Activated T-helper 2 cell treated with anti-CD3 and anti-CD28 coated beads, Interferon-gamma antibody, Interleukin-2, Interleukin-4, amounts not matched to agents 10 μg/mL and 5 μg/mL and 100 μg/mL, durations not matched to agents 14 hours and 24 hours and 36 hours (primary cell): ENCODE measurements around the gene PI4KB. TPM values are rescaled to one million over a fixed set of nuclear protein-coding genes. Genes with fewer than 3 reads are reported as not detected.

Experiments
- DNase-seq: peaks from one replicate; pipeline ENCODE4 v3.0.0; 2021; ENCODE audit warnings: low spot score
- H3K27ac Mint-ChIP-seq: one replicate; pipeline ENCODE4 v1.8.0; 2021; ENCODE audit warnings: mixed read lengths
- H3K27me3 Mint-ChIP-seq: one replicate; pipeline ENCODE4 v1.8.0; 2021; ENCODE audit warnings: low read depth, mixed read lengths
- H3K36me3 Mint-ChIP-seq: one replicate; pipeline ENCODE4 v1.8.0; 2021; ENCODE audit warnings: low read depth, mixed read lengths
- H3K4me1 Mint-ChIP-seq: one replicate; pipeline ENCODE4 v1.8.0; 2021; ENCODE audit warnings: low read depth, mixed read lengths
- H3K4me3 Mint-ChIP-seq: one replicate; pipeline ENCODE4 v1.8.0; 2021; ENCODE audit warnings: low read depth, mild to moderate bottlenecking, moderate library complexity, mixed read lengths
- H3K9me3 Mint-ChIP-seq: one replicate; pipeline ENCODE4 v1.8.0; 2021; ENCODE audit warnings: mixed read lengths
- intact Hi-C: fragments of 100-400 bp; cut with micrococcal nuclease; formaldehyde crosslinking; loops from one replicate; pipeline ENCODE4 v1.15.1; 2023
- total RNA-seq: library from RNA; stranded (reverse); gene quantifications from 2 replicates; pipeline ENCODE4 v1.2.3, GENCODE V29; 2022

PI4KB gene
- total RNA-seq, 1 donor from 2014 or later = 53.6 TPM

- Mint-ChIP-seq H3K27ac (no peak overlapping the region), H3K27me3 (no peaks in the 10 kb centered on the region), H3K9me3 (no peaks in the 10 kb centered on the region), H3K4me3 (no peak overlapping the region), H3K36me3 (peaks cover 45% of the 10 kb centered on the region), H3K4me1 (peaks cover 12% of the 10 kb centered on the region)
- intact Hi-C loops = loop anchor here (1.0 to 10.0 kb wide), 3 partner anchors 56 to 247 kb away; partner anchors contain the start of genes GABPB2, MINDY1 and PRUNE1
- DNase-seq = peak; percentile 44
Measured at GRCh38 chr1:151251656-151252470, 75.4 kb downstream of the PI4KB start.

GRCh38 chr1:151246786-151247185, 80.4 kb downstream of the PI4KB start:
- H3K27me3 Mint-ChIP-seq = no peaks in the 10 kb centered on the region
- no peak for DNase-seq
- peaks cover 78% of the 10 kb centered on the region for H3K36me3 Mint-ChIP-seq
- H3K27ac Mint-ChIP-seq = no peak overlapping the region
- intact Hi-C loops = no loop called here
- H3K9me3 Mint-ChIP-seq = no peaks in the 10 kb centered on the region
- H3K4me1 Mint-ChIP-seq = no peaks in the 10 kb centered on the region
- H3K4me3 Mint-ChIP-seq = no peak overlapping the region

GRCh38 chr1:151243683-151244216, 83.5 kb downstream of the PI4KB start:
- no peak for DNase-seq
- intact Hi-C loops = no loop called here
- peaks cover 76% of the 10 kb centered on the region for H3K36me3 Mint-ChIP-seq
- no peaks in the 10 kb centered on the region for H3K9me3 Mint-ChIP-seq
- no peaks in the 10 kb centered on the region for H3K4me1 Mint-ChIP-seq
- no peak overlapping the region for H3K4me3 Mint-ChIP-seq
- no peak overlapping the region for H3K27ac Mint-ChIP-seq
- H3K27me3 Mint-ChIP-seq = no peaks in the 10 kb centered on the region

GRCh38 chr1:151242442-151242841, 84.8 kb downstream of the PI4KB start:
- H3K36me3 Mint-ChIP-seq = peaks cover 74% of the 10 kb centered on the region
- H3K4me3 Mint-ChIP-seq = no peak overlapping the region
- H3K9me3 Mint-ChIP-seq = no peaks in the 10 kb centered on the region
- peaks cover 5% of the 10 kb centered on the region for H3K4me1 Mint-ChIP-seq
- H3K27me3 Mint-ChIP-seq = no peaks in the 10 kb centered on the region
- no peak overlapping the region for H3K27ac Mint-ChIP-seq
- intact Hi-C loops = no loop called here
- no peak for DNase-seq

Other genes starting within 250 kb of the PI4KB start
- 1.7 and 2.0 TPM in 2 replicates for gene SEMA6C, start 180.8 kb downstream of the PI4KB start, total RNA-seq
- 24.3 and 28.7 TPM in 2 replicates for gene TNFAIP8L2, start 170.8 kb downstream of the PI4KB start, total RNA-seq
- gene LYSMD1, start 161.5 kb downstream of the PI4KB start, total RNA-seq = 3.6 and 4.9 TPM in 2 replicates
- gene SCNM1, start 161.3 kb downstream of the PI4KB start, total RNA-seq = 82.4 and 89.1 TPM in 2 replicates
- 1.0 TPM in 1 of 2 replicates, not detected in the other for gene TMOD4, start 151.4 kb downstream of the PI4KB start, total RNA-seq
- 80.7 and 84.5 TPM in 2 replicates for gene VPS72, start 137.2 kb downstream of the PI4KB start, total RNA-seq
- 82.2 and 83.9 TPM in 2 replicates for gene PIP5K1A, start 128.9 kb downstream of the PI4KB start, total RNA-seq
- gene PSMD4, start 72.7 kb downstream of the PI4KB start, total RNA-seq = 271 and 280 TPM in 2 replicates
- gene ZNF687, start 45.1 kb downstream of the PI4KB start, total RNA-seq = 25.0 and 25.3 TPM in 2 replicates
- gene RFX5, start 19.8 kb upstream of the PI4KB start, total RNA-seq = 68.9 and 85.5 TPM in 2 replicates
- not detected in 2 replicates for gene SELENBP1, start 45.3 kb upstream of the PI4KB start, total RNA-seq
- 443 and 458 TPM in 2 replicates for gene PSMB4, start 72.2 kb upstream of the PI4KB start, total RNA-seq
- gene POGZ, start 132.1 kb upstream of the PI4KB start, total RNA-seq = 89.1 and 93.7 TPM in 2 replicates
- 0.34 and 0.50 TPM in 2 replicates for gene CGN, start 184.0 kb upstream of the PI4KB start, total RNA-seq
- 2.6 TPM in 2 replicates for gene TUFT1, start 212.9 kb upstream of the PI4KB start, total RNA-seq